GM21515 (cell line): ENCODE measurements around the gene ZPBP2.
A peak's percentile ranks its signal among the peaks of the same experiment; 100 is the strongest.
"Not testable (repeated sequence)": the region's sequence is repeated elsewhere in the genome, so short reads cannot be mapped to it uniquely, and the experiment has no call there.

Source experiments
- ATAC-seq: cut with Tn5 transposase; IDR thresholded peaks from one replicate; pipeline ENCODE4 v1.9.1; 2021; ENCODE audit not compliant: unreplicated experiment

Gene ZPBP2

DNA sequence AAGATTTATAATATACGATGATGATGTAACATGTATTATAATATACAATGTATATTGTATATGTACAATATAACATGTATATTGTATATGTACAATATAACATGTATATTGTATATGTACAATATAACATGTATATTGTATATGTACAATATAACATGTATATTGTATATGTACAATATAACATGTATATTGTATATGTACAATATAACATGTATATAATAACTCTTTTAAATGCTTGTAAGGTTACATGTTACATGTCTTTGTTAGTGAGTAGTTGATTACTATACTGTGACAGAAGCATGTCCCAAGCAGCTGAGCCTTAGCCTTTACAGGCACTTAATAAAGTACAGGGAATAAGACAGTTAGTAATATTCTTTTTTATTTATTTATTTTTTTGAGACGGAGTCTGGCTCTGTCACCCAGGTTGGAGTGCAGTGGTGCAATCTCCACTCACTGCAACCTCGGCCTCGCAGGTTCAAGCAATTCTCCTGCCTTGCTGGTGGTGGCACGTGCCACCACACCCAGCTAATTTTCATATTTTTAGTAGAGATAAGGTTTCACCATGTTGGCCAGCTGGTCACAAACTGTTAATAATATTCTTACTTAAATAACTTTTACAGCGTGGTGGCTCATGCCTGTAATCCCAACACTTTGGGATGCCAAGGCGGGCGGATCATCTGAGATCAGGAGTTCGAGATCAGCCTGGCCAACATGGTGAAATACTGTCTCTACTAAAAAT is 11.9 kb upstream of the ZPBP2 start:
- ATAC-seq, result not testable (repeated sequence)

DNA sequence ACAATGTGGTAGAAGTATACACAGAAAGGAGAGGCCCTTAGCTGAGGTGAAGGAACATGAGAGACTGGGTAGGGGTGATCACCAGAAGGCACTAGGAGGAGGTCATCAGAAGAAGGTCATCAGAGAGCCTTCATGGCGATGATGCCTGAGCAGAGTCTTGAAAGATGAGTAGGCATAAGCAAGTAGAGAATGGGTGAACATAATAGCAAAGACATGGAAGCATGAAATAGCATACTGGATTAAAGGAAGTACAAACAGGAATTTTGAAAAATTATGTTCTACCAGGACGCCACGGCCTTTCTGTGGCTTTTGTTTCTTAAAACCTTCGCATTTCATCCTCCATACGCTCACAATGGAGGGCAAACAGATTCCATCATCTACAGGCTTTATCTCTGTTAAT is 6.8 kb upstream of the ZPBP2 start:
- no peak for ATAC-seq

DNA sequence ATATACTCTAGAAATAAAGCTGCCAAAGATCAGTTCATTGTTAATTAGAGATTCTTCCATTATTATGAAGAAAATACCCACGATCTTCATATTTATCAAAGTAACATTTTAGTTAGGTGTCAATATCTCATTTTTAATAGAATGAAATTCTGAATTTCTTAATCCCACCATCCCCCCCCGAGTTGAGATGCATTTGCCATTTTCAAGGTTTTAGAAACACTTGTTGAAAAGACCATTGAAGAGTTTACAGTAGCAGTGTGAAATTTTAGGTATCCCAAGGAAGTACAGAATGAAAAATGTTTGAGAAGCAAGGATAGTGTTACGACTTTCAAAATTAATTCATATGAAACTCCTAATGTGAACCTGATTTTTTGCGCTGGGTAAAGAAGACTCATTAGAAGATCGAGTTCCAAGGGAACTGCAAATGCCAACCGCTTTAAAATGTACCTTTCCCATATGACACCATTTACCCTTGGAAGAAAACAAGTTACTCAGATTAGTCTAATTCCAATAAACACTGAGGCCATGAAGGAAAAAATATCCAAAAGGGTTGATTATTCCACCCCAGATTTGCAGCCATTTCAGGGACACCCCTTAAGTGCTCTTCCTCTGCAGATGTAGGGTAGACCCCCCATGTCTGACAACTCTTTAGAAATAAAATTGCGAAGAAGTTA is 4.6 kb upstream of the ZPBP2 start:
- ATAC-seq, result no peak

DNA sequence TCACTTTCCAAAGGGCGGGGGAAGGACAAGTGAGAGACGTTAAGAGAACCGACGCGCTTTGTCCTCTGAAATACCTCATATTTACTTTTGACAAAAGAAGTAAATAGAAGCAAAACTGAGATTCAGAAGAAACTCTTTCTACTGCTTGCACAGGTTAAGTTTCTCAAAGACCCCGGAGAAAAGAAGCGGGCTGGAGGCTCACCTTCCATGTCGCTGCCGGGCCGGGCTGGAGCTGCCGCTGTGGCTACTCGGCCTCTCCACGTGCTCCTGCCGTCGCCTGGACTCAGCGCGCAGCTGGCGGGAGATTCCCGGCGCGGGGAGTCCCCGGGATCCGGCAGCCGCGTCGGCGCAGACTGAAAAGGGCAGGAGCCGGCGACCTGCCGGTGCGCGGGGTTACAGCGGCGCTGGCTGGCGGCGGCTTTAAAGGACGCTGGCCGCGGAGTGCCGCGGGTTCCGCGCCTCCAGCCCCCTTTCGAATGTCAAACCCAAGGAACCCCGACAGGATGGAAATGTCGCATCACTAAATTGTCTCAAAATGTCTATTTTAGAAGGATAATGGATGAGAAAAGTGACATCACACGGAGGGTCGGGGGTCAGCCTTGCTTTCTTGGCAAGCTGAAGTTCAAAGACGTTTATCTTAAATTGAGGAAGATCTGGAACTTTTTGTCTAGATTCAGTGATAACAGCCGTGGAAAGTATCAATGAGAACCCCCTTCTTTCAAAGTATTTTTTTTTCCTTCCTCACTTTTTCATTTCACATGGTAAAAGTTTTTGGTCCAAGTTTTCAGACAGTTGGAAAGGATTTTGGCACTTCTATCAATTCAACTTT is 3.9 kb upstream of the ZPBP2 start, which contains the start of gene IKZF3:
Gene IKZF3 (minus strand): TSS at position 395 of the 829 bp plus-strand sequence. CDS start 186 bp downstream, at position 209.
- ATAC-seq, result peak; percentile 34

DNA sequence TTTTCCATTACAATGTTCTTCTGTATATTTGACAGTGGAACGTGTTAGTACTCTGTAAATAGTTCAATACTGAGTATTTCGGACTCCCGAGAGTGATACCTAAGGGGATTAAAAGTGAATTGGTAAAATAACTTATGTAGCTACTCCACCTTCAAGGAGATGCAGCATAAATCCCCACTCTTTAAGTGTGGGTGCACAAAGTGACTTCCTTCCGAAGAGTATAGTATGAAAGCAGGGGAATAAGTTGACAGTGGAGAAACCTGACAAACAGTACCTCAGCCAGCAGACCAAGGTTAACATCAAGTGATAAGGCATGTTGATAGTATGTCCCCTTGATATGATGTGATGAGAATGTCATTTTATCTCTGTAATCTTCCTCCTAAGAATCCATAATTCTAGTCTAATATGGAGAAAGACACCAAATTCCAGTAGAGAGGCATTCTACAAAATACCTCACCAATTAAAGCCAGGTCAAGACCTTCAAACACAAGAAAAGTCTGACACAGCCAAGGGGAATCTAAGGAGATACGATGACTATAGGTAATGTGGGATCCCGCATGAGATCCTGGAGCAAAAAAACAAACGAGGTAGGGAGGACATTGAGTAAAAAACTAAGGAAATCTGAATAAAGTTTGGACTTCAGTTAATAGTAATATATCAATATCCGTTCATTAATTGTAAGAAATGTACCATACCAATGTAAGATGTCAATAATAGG is 1.8 kb upstream of the ZPBP2 start:
- no peak for ATAC-seq

DNA sequence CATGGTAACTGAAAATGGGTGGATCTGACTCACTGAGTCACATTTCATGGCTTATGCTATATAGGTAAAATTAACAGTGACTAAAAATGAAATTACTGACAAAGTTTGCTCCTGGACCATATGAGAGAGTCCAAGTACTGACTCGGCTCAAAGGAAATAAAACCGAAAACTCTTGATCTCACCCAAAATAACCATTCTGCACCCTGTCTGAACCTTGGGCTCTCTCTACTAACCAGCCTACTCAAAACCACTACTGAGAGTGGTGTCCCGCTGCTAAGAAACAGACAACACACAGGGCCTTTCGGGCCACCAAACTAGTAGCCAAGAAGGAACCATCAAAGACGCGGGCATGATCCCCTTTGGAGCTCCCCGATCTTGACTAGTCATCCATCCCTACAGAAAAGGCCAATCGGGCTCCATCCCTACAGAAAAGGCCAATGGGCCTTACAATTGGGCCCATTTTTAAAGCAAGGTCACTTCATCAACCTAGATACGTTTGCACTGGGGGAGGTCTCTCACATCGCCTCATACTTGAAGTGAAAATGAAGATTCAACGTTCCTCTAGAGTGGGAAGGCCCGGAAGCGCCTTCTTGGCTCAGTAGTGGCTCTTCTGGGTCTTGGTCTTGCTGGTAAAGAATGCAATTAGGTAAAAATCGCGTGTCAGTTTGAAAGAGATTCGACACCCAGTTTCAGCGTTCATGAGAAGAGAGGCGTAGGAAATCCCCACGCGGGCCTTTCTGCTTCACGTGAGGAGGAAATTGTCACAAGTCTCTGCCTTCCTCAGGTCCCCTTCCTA is 720 bp upstream of the ZPBP2 start:
- peak; percentile 41 for ATAC-seq

DNA sequence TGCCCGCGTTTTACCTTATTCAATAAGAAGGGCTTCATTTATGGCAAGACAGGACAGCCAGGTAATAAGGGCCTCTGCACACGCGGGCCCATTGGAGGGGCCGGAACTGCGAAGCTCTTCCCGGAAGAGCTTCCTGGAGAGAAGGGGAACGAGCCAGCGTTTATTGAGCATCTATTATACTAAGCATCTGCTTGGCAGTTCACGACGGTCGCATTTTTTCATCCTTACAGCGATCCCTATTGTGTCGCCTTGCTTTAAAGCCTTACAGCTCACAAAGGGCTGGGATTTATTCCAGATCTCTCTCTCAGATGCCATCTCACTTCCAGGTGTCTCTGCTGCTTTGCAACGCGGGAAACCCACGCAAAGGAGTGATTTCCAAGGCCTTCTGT is 546 bp downstream of the ZPBP2 start:
- ATAC-seq, result no peak

DNA sequence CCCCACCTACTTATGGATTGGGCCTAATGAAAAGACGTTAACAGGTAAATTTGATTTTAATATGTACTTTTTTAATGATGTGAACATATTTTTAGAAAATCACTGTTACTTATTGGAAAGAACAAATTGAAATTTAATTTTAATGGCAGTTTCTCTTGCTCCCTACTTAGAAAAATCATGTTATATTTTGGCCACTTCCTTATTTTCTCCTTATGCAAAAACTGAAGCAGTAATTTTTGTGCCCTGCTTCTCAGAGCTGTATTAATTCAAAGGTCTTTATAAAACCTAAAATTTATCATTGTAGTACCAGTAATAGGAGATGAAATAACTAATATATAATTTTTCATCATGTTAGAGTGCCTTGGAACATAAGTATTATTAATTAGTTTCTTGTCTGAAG is 2.8 kb downstream of the ZPBP2 start:
- ATAC-seq, result no peak

DNA sequence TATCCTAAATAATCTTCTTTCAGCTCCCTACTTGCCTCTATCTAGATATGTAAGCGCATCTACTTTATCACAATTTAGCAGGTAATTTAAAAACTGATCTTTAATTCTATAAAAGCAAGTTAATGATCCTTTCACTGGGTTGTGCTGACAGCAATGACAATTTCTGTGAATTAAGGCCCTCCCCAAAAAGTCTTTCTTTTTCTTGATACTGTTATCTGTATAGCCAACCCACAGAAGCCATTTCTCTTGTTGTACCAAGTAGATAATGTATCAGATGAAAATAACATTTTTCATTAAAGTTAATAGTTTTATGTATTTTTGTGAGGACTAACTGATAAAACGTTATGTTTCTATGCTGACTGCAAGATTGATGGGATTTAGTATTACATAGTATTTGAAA is 3.8 kb downstream of the ZPBP2 start:
- ATAC-seq, result no peak

DNA sequence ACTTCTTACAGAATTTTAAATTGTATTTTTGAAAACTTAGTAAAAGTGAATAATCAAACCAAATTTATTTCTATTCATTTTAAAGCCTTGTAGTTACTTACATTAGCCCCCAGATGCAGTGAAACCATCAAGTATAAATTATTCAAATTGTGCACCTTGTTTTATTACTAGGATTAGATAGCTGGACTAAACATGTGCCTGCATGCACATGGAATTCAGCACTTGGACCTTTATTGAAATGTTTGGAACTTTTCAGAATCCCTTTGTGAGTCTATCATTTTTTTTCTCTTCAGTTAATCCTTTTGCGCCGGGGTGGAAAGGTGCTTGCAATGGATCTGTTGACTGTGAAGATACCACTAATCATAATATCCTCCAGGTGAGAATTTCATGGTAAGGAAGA is 4.7 kb downstream of the ZPBP2 start:
- no peak for ATAC-seq

DNA sequence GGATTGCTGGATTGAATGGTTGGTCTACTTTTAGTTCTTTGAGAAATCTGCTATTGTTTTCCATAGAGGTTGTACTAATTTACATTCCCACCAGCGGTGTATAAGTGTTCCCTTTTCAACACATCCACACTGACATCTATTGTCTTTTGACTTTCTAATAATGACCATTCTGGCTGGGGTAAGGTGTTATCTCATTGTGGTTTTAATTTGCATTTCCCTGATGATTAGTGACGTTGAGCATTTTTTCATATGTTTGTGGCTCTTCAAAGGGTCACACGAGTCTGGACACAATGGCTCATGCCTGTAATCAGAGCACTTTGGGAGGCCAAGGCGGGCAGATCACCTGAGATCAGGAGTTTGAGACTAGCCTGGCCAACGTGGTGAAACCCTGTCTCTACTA is 18.1 kb downstream of the ZPBP2 start:
- ATAC-seq, result not testable (repeated sequence)

DNA sequence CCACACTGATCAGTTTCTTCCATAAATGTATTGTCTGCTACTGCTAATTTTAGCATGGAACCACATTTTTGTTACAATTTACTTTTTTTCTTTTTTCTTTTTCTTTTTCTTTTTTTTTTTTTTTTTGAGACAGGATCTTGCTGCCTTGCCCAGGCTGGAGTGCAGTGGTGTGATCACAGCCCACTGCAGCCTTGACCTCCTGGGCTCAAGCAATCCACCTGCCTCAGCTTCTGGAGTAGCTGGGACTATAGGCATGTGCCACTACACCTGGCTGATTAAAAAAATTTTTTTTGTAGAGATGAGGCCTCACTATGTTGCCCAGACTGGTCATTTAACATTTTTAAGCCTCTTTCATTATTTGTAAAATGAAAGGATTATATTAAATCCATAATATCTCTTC is 19.1 kb downstream of the ZPBP2 start:
- ATAC-seq, result no peak

DNA sequence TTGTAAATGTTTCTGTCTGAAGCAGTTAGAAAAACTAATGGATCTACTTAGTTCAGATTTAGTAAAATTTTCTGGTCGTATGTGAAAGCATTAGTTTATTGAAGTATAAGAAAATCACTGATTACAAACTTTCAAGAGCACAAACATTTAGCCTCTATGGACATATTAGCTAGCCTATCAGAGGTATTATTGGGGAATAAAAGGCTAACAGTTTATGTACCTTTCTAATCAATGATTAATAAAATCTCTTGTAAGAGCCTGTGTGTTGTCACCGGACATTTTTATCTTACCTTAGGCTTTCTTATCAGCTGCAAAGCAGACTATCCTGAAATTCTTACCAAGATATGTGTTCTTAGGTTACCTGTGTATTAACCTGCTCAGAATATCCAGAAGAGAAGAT is 21.2 kb downstream of the ZPBP2 start:
- no peak for ATAC-seq

DNA sequence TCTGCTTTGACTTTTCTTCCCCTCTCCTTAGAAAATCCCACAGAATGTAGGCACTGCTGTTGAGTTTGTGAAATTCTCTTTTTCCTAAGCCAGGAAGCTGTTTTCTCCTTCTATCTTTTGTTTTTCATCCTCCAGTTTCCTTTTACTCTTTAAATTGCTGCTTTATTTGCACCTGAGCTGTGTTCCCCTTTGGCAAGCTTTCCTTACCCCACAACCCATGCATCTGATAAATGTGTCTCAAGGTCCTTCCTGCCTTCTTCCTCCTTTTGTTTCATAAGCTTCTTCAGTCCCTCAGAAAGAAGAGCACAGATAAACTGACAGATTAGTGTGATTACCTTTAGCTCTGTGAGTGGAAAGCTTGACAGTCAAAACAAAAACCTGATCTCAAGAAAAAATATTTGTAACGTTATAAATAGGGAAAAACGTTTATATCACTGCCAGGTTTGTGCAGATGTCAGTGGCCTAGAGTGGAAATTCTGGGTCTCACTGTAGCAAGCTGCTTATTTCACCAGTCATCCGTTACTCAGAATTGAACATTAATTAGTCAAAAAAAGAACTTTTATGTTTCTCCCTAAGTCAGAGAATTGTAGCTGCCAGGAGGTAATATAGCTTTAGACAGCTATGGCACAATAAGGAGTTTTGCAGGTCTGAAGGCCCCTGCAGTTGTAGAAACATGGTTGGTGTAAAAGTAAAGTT is 26.8 kb downstream of the ZPBP2 start:
- ATAC-seq, result no peak

DNA sequence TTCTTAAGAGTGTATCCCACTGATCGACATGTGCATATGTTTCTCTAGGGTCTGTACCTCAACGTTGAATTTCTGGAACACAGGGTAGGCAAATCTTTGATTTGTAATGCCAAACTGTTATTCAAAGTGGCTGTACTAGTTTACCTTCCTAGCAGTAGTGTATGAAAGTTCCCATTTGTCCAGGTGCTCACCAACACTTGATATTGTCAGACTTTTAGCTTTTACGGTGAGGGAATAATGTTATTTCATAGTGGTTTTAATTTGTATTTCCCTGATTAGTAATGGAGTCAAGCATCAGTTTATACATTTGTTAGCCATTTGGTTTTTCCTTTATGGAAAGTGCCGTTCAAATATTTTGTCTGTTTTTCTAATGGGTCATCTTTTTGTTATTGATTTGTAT is 30.1 kb downstream of the ZPBP2 start:
- ATAC-seq, result no peak

DNA sequence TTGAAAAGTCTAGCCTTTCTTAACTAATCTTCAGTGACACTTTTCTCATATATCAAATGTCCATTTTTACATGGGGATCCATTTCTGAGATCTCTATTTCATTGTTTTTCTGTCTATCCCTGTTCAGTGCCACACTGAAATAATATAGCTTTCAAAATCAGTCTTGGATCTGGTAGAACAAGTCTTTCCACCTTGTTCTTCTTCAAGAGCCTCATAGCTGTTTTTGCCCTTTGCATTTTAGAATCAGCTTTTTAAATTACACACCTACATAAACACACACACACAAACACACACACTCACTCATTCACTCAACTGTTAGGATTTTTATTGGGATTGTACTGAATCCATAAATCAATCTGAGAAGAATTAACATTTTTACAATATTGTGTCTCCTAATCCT is 31.2 kb downstream of the ZPBP2 start:
- no peak for ATAC-seq

DNA sequence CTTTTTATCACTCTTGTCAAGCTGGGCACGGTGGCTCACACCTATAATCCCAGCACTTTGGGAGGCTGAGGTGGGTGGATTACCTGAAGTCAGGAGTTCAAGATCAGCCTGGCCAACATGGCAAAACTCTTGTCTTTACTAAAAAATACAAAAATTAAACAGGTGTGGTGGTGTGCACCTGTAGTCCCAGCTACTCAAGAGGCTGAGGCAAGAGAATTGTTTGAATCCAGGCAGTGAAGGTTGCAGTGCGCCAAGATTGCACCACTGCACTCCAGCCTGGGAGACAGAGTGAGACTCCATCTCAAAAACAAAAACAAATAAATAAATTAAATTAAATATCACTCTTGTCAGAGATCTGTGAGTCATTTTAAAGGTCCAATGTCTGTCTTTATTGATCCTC is 34.0 kb downstream of the ZPBP2 start:
- ATAC-seq, result not testable (repeated sequence)

DNA sequence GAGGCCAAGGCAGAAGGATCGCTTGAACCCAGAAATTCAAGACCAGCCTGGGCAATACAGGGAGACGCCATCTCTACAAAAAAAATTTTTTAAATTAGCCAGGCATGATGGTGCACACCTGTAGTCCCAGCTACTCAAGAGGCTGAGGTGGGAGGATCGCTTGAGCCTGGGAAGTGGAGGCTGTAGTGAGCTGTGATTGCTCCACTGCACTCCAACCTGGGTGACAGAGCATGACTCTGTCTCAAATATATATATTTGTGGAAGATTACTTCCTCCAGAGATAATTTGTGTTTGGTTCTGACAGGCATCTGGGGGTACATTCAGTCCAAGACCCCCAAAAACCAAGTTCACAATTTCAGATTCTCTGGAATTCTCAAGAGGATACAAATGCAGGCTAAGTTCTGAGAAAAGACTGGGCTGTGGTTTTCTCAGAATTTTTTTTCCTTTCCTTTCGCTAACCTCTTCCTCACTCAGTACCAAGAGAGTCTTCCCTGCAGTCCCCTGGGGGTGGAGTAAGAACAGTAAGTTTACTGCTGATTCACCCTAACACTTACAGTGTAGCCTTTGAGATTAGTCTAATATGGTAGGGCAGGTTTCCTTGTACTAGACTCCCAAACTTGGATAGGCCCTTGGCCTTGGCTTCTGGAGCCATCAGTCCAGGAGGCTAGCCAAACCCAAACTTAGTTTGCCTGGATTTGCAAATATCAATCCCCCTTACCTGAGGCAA is 35.3 kb downstream of the ZPBP2 start:
- no peak for ATAC-seq

DNA sequence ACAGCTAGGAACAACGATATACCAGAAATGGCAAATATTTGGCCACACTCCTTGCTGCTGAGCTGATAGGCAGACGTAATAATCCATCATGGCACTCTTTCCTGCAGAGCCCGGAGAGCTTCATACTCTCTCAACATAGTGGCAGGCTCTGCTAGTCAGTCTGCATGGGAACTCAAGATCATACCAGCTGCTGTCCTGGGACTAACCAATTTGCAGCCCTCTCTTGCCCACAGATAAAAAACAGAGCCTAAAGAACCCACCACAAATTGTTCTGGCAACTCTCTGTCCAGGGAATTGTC is 36.9 kb downstream of the ZPBP2 start:
- ATAC-seq, result no peak
